Lung (tissue), 12 donors: Measurements from ENCODE around the gene KIF23. TPM values are rescaled to one million over a fixed set of nuclear protein-coding genes. Genes with fewer than 3 reads are reported as not detected.

Experiments used
- ATAC-seq: fragments of 200-7000 bp; cut with Tn5 transposase; one replicate; pipeline ENCODE4 v1.9.1; 2020; ENCODE audit warnings: moderate number of reproducible peaks; ENCODE audit not compliant: insufficient read depth, low FRiP score
- DNase-seq, 3 donors: peaks; one replicate each; pipeline ENCODE4 v3.0.0-alpha.2; 2013 to 2017
- H3K27ac ChIP-seq, 2 donors: one replicate each; pipeline ENCODE4 v1.5.1; 2013; ENCODE audit warnings: mild to moderate bottlenecking in 2 of 2, moderate library complexity in 2 of 2, control low read depth in 1 of 2, inconsistent platforms in 1 of 2, low read depth in 1 of 2, low read length in 1 of 2
- H3K27me3 ChIP-seq, 3 donors: one replicate each; pipeline ENCODE4 v1.5.1; 2013; ENCODE audit warnings: low read length in 2 of 3; ENCODE audit not compliant: control insufficient read depth in 3 of 3, insufficient read depth in 3 of 3
- H3K36me3 ChIP-seq, 4 donors: one replicate each; pipeline ENCODE4 v1.5.1; 2013; ENCODE audit warnings: low read length in 4 of 4, mild to moderate bottlenecking in 1 of 4, moderate library complexity in 1 of 4; ENCODE audit not compliant: control insufficient read depth in 4 of 4, insufficient read depth in 4 of 4
- H3K4me1 ChIP-seq, 5 donors: one replicate each; pipeline ENCODE4 v1.5.1; 2013; ENCODE audit warnings: low read length in 5 of 5, mild to moderate bottlenecking in 2 of 5, moderate library complexity in 1 of 5; ENCODE audit not compliant: control insufficient read depth in 5 of 5, insufficient read depth in 5 of 5
- H3K4me3 ChIP-seq: one replicate; pipeline ENCODE4 v1.5.1; 2013; ENCODE audit warnings: mild to moderate bottlenecking, control low read depth, moderate library complexity
- H3K9ac ChIP-seq, 2 donors: one replicate each; pipeline ENCODE4 v1.5.1; 2013; ENCODE audit warnings: low read length in 2 of 2, control low read depth in 1 of 2; ENCODE audit not compliant: insufficient read depth in 1 of 2
- H3K9me3 ChIP-seq, 4 donors: one replicate each; pipeline ENCODE4 v1.5.1; 2013; ENCODE audit warnings: low read length in 3 of 4, mild to moderate bottlenecking in 1 of 4, moderate library complexity in 1 of 4; ENCODE audit not compliant: control insufficient read depth in 4 of 4, insufficient read depth in 3 of 4
- WGBS, 2 donors: extraction: QIAGEN DNeasy Blood & Tissue Kit; methylation state at CpG; one replicate each; pipeline ENCODE4 v1.1.7; 2013; 5-methylcytosine and 5-hydroxymethylcytosine counted together
- polyA plus RNA-seq, 2 donors: library from polyadenylated mRNA; stranded (reverse); fragments of 200-250 nt; gene quantifications; one replicate each; pipeline ENCODE4 v1.2.1, GENCODE V29; 2013
- total RNA-seq, 2 donors: library from RNA; depleted of rRNA in 1 of 2; stranded (reverse); fragments of >200 nt in 1 of 2; gene quantifications; one replicate each; pipeline ENCODE4 v1.2.1, GENCODE V29; 2014 to 2021
- TF ChIP-seq, protein P1 (sequence below): IDR thresholded peaks from 2 replicates; pipeline ENCODE4 v1.5.1; 2012; ENCODE audit warnings: mild to moderate bottlenecking; ENCODE audit errors: control extremely low read depth, extremely low read depth
- donor health status: control.
- donor health status: control.
- donor health status: Bipolar disorder and iron deficiency.
- donor health status: healthy.
- donor health status: DM: yes; HTN: yes; CAD: no.

KIF23 gene
- total and polyA plus RNA-seq, 4 donors = 1.4 to 15.4 (median 1.8) TPM

DNA sequence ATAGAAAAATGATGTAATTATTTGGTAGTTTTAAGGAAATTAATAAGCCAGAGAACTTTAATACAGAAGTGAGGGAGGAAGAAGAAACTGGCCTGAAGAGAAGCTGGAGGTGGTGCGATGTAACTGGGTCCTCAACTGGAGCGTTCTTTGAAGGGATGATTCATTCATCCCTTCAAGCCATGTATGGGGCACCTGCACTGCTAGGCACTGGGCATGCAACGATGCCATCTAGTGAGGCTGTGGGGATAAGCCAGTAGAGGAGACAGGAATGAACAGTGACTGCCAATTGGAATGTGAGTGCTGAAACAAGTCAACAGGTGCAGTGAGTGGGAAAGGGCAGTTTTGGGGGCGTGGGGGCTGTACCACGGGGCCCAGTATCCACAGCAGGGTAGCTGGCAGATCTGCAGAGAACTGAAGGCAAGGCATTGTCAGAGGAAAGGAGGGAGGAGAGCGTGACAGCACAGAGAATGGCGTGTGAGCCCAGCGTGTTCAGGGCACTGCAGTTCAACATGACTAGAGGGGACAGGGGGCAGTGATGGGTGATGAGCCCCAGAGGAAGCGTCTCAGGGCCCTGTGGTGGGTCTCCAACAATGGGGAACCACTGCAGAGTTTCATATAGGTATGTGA, 3.8 kb upstream of the KIF23 start:
- H3K4me1 ChIP-seq = peaks cover 0 to 4% (median 0%) of the 10 kb centered on the region in 5 donors
- peaks cover 0 to 3% (median 0%) of the 10 kb centered on the region in 4 donors for H3K36me3 ChIP-seq
- DNase-seq = peak in 2 of 3 donors; percentile 25 to 28
- TF ChIP-seq, protein P1, sequence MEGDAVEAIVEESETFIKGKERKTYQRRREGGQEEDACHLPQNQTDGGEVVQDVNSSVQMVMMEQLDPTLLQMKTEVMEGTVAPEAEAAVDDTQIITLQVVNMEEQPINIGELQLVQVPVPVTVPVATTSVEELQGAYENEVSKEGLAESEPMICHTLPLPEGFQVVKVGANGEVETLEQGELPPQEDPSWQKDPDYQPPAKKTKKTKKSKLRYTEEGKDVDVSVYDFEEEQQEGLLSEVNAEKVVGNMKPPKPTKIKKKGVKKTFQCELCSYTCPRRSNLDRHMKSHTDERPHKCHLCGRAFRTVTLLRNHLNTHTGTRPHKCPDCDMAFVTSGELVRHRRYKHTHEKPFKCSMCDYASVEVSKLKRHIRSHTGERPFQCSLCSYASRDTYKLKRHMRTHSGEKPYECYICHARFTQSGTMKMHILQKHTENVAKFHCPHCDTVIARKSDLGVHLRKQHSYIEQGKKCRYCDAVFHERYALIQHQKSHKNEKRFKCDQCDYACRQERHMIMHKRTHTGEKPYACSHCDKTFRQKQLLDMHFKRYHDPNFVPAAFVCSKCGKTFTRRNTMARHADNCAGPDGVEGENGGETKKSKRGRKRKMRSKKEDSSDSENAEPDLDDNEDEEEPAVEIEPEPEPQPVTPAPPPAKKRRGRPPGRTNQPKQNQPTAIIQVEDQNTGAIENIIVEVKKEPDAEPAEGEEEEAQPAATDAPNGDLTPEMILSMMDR = no peak
- no peaks in the 10 kb centered on the region for H3K27me3 ChIP-seq
- no peak overlapping the region for H3K4me3 ChIP-seq
- WGBS, 2 donors = 60 to 63% methylated on average over 9 of the region's 9 CpGs
- no peak overlapping the region for H3K9ac ChIP-seq
- no peak for ATAC-seq
- no peak overlapping the region for H3K27ac ChIP-seq
- no peaks in the 10 kb centered on the region for H3K9me3 ChIP-seq

DNA sequence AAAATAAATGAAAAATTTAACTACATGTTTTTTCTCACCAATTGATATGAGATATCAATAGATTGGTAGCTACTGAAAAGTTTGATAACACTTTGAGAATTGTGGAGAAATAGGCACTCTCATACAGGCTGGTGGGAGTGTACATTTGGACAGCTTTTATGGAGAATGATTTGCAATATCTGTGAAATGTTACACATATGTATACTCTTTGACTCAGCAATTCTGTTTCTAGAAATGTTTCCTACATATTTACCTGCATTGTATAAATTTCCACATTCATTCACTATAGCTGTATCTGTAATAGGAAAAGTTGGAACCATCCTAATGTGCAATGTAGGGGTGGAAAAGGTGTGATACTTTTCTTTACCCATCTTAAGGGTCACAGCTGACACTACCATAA, 1.9 kb upstream of the KIF23 start:
- no peaks in the 10 kb centered on the region for H3K27me3 ChIP-seq
- ATAC-seq = no peak
- H3K4me1 ChIP-seq = peaks cover 0 to 8% (median 0%) of the 10 kb centered on the region in 5 donors
- no peak overlapping the region for H3K4me3 ChIP-seq
- DNase-seq = no peak
- no peaks in the 10 kb centered on the region for H3K9me3 ChIP-seq
- no peak overlapping the region for H3K27ac ChIP-seq
- TF ChIP-seq, protein P1 = no peak
- peaks cover 0 to 3% (median 0%) of the 10 kb centered on the region in 4 donors for H3K36me3 ChIP-seq
- H3K9ac ChIP-seq = no peak overlapping the region

DNA sequence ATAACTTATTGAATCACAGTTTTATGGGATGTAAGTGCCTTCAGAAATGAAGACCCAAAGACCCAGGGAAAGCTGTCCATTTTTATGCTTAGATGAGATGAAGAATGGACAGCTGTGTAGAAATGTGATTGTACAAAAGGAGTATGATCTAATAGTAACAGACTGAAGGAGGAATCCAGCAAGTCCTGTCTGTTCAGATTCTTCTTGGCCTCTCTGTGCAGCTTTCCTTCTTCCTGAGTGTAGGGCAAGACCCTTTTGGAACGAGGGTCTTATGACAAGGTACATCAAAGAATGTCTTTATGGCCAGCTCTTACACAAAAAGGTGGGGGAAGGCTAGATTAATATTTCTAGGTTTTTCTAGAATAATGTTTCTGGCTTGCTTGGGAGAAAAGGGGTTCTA, 1.4 kb upstream of the KIF23 start:
- Histone ChIP-seq H3K9ac (no peak overlapping the region), H3K4me3 (no peak overlapping the region), H3K27ac (no peak overlapping the region), H3K36me3 (peaks cover 0 to 3% (median 0%) of the 10 kb centered on the region in 4 donors), H3K27me3 (no peaks in the 10 kb centered on the region), H3K4me1 (peaks cover 0 to 8% (median 0%) of the 10 kb centered on the region in 5 donors), H3K9me3 (no peaks in the 10 kb centered on the region)
- TF ChIP-seq, protein P1 = no peak
- WGBS, 2 donors = 83 to 89% methylated on average over 1 of the region's 1 CpG
- no peak for DNase-seq
- no peak for ATAC-seq
